GM19468 (cell line): ENCODE data around the gene EYA2.

Experiments
- ATAC-seq: cut with Tn5 transposase; IDR thresholded peaks from one replicate; pipeline ENCODE4 v1.9.1; 2021; ENCODE audit warnings: mild to moderate bottlenecking, moderate library complexity, moderate number of reproducible peaks; ENCODE audit not compliant: unreplicated experiment; ENCODE audit errors: extremely low read depth

The EYA2 gene

DNA sequence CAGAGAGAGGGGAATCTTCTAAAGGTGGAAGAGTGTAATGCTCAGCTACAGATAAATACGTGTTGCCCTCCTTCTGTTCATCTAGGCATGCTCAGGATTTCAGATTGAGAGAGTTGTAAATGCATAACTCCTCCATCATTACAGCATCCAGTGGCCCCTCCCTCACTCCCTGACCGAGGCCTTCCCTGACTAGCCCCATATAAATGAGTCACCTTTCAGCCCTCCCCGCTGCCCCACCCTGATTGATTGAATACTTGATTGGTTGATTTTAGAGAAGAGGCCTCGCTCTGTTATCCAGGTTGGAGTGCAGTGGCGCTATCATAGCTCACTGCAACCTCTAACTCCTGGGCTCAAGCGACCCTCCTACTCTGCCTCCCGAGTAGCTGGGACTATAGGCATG, 193.7 kb downstream of the EYA2 start:
- ATAC-seq, result no peak

DNA sequence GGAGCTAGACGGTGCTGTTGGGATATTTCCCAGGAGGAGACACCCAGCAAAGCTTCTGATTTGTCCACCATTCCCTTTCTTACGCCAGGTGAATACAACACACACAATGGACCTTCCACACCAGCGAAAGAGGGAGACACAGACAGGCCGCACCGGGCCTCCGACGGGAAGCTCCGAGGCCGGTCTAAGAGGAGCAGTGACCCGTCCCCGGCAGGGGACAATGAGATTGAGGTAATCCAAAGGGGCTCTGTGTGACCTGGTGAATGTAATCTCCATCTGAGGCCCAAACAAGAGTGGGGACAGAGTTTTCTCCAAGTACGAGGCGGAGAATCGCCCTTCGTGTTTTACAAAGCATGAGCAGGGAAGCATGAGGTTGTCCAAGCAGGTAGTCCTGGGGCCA, 194.5 kb downstream of the EYA2 start:
- ATAC-seq, result no peak

DNA sequence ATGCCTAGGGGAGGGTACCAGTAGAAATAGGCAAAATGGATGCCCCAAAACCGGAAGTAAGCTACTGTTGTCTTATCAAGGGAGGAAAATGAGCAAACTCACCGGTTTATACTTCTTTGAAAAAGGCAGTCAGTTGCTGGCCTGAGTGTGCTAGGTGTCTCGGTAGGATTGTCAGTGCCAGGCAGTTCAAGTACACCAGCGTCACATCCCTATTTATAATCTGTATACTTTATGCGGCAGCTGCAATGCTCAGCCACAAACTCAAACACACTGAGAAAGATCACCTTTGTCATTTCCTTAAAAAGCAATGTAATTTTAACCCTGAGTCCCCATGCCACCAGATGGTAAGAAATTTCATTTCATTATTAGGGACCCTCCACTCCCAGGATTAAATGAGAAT, 196.2 kb downstream of the EYA2 start:
- no peak for ATAC-seq

DNA sequence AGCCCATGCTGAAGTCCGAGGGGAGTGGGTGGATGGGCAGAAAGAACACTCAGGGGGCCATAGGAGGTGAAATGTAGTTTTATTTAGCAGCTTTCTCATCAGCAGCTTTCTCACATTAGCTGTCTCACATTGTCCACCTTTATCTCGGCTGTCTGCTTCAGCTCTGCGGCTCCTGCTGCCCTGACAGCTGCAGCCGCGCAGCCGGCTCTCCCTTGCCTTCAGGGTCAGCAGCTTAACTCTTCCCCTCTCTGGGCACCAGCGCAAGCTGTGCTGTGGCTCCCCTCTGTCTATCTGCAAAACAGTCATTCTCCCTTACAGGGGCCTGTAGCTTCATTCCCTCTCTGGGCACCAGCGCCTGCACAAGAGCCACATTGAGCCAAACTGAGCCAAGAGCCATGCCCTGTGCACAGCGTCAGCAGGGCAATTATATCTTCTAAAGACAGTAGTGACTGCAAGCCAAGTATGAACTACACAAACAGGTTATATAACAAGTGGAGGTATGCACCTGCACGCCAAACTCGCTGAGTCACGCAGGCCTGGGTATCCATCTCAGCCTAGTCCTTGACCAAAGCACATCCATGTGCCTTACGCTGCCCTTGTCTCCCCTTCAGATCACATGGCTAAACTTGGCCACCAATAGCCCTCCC, 198.8 kb downstream of the EYA2 start:
- no peak for ATAC-seq

DNA sequence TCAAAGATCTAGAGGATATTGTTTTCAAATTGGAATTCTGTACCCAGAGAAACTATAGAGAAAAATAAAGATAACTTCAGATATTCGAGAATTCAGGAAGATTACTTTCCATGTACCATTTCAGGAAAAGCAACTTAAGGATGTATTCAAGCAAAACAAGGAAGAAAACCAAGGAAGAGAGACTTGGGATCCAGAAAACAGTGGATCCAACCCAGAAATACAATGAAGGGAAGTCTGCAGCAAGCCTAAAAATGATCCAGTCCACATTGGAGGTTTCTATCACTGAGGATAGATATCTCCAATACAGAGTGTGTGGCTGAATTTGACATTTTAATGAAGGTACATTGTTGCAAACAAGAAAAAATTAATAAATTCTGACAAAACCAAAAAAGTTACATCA, 201.0 kb downstream of the EYA2 start:
- no peak for ATAC-seq

DNA sequence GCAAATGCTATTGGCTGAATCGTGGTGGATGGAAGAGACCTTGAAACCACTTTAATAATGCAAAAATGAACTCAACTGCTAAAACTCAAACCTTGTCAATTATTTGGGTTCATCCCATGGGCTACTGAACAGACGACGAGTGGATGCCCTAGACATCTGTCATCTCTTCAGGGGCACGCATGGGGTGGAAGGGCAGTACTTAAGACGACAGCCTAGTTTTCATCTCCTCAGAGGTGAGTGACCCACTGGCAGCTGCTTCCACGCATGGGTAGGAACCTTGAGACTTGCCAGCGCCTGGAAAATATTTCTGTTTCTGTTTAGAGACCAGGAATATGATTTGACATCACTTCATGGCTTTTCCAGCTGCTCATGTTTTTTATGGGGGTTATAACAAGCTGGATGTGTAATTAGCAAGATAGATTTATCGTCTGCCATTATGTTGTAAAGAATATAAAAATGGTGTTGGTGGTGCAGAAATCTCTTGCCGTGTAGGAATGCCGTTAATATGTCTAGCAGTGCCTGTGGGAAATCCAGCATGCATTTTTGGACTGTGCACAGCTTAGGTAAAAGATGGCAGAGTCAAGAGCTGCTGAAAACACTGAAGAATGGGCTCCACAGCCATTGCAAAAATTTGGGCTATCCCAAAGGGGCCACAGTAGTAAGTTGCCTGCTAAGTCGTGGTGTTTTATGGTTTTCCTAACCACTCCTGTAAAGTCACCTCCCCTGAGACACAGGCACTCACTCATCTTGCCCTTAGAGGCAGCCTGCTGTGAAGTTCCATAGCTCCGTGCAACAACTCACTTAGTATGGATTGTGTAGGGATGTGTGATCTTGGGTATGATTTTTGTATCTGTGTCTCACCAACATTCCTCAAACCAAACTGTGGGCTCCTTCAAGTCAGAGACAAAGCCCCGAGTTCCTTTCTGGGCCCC, 203.3 kb downstream of the EYA2 start:
- no peak for ATAC-seq

DNA sequence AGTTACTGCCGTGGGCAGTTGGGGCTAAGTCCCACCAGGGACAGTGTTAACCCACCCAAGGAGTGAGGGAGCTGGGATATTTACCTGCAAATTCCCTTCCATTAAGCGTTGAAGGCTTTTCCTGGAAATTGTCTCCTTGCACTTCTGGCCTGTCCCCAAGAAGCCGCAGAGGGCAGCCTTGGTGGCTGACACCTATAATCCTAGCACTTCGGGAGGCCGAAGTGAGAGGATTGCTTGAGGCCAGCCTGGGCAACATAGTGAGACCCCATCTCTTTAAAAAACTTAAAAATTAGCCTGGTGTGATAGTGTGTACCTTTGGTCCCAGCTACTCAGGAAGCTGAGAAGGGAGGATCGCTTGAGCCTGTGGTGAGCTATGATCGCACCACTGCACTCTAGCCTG, 204.4 kb downstream of the EYA2 start:
- ATAC-seq, result no peak

DNA sequence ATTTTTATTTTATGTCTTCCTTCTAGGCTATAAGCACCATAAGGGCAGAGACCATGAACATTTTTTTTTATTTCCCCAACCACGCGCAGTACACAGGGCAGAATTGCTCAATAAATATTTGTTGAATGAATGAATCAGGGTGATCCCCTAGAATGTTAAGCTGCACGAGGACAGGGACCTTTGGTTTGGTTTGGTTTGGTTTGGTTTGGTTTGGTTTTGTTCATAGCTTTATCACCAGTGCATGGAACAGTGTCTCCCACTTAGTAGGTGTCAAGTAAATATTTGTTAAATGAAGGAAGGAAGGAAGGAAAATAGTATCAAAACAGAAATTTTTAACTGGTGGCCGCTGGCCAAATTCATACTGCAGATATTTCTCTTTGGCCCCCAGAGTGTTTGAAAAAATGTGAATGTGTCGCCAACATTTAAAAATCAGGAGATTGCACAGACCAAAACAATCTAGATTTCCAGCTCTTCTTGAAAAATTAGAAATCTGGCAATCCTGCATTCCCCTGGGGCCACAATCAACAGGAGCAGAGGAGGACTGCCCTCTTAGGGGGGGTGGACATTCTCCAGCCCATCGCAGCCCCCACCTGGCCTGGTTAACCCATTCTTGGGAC, 205.3 kb downstream of the EYA2 start:
- ATAC-seq, result no peak

DNA sequence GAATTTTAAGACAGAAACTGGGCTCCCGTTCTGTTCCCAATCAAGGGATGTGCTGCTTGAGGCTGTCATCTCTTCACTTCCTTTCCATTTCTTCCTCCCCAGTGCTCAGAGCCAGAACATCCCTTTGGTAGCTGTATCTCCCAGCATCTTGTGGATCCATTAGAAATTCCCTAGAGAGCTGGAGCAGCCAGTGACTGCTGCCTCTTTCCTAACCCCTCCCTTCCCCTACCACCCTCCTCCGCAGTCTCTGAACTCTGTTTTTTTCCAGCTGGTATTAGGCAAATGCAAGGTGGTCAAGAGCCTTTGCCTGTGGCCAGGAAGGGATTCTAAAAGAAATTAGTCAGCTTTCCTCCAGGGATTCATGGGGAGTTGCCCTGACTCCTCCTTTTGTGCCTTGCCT, 208.0 kb downstream of the EYA2 start:
- no peak for ATAC-seq

DNA sequence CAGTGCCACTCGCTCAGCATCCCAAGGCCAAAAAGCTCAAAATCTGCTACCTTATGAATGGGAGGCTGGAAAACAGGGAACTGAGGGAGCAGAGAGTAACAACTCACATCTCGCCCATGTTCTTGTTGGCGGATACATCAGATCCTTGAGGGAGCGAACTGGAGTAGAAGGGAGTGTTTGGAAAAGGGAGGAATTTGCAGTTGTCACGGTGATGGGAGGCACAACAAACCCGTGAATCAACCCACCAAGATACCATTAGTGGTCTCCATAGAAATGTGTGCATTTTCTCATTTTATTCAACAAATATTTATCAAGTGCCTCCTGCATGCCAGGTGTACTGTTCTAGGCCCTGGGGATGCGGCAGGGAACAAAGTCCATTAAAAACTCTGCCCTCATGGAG, 212.1 kb downstream of the EYA2 start:
- no peak for ATAC-seq

DNA sequence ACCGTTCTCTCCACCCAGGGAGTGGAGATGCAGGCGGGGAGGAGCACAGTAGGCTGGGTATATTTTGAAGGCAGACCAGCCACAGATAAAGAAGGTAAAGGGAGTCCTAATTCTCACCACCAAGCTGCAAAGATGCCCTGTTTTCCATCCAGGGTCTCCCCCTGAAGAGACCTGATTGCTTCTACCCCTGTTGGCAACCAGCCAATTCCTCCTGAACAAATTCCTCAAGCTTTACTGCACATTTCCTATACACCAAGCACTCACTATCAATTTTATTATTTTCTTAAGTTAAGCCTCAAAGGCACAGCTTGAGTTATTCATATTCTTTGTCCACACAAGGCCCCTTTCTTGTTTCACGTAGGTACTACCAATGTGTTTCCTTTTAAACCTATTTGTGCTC, 214.4 kb downstream of the EYA2 start:
- ATAC-seq, result no peak

DNA sequence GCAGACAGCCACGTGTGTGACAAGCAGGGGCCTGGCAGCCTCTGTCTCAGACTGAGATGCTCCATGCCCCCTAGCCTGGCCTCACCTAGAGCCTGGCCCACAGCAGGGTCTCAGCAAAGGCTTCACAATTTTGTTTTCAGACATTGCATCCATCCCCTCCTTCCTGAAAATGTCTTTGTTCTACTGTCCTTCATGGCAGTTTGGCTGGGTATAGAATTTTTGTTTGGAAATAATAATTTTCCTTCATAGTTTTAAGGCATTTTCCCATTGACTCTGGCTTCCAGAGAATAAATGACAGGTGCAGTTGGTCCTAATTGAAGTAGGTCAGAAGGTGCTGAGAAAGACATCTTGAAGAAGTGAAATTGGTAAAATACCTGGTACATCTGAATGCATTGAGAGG, 216.2 kb downstream of the EYA2 start:
- ATAC-seq, result no peak

DNA sequence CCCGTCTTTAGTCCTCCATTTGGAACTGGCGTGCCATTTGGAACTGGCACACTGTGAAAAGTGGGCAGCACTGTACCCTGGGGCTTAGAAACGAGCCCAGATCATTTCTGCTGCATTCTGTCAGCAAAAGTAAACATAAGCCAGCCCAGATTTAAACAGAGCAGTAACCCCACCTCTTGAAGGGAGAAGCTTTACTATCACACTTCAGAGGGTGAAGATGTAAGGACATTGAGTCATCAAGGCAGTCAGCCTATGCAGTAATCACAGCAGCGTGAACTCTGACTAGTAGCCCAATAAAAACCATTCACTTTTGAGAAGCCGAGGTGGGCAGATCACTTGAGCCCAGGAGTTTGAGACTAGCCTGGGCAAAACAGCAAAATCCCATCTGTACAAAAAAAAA, 216.9 kb downstream of the EYA2 start:
- no peak for ATAC-seq

DNA sequence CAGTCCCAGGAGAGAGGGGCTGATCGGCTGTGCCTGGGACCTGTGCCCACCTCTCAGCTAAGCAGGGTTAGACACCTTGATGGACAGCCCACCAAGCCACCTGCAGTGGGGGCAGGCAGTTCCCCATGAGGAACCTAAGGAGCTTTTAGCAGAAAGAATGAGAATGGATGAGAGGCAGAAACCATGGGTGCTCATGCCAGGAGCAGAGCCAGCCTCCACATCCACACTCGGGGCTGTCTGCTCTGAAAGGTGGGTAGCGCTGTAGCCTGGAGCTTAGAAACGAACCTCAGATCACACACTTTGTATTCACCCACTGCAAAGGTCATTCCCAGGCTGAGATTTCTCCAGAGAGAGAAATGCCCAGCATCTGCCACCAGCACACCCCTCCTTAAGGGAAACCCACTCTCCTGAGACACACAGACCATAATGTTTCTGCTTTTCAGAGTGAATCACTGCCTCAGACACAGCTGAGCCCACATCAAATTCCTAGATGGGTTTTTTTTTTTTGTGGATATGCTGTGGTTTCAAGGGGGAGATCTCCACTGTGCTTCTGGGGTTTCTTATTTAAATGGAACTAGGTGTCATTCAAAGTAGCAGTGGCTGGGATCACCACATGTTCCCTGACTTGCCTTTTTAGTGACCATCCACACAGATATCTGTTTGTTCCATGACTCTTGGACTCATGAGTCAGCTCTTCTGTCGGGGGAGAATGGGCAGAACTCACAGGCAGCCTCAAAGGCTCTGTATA, 218.9 kb downstream of the EYA2 start:
- no peak for ATAC-seq

DNA sequence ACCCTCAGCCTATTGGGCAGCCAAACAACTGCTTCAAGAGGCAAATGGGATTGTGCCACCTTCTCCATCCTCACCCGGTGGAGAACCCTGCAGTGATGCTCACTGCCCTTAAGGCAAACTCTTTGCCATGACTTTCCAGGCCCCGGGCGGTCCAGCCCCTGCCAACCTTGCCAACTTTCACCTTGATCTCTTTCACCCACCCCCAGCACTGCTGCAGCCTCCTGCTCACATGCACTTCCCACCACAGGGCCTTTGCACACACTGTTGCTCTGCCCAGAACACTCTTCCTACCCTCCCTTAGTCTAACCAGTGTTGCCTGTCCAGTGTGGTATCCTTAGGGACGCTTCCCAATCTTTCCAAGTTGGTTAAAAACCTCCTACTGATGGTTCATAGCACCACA, 221.1 kb downstream of the EYA2 start:
- ATAC-seq, result no peak

DNA sequence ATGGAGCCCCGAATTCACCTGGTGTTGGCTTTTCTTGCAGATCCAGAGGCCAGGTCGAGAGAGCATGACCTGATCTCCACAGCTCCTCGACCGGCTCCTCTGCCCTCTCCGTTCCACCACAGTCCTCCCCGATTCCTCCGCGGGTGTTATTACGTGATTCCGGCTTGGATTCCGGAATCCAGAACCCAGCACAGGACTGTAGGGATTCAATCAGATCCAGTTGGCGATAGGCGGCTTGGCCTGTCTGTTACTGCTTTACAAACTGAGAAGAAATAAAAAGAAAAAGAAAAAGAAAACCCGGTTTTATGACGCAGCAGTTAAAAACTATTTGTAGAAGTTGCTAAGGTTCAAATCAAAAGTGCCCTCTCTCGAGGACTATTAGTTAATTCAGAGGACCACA, 222.7 kb downstream of the EYA2 start:
- no peak for ATAC-seq

DNA sequence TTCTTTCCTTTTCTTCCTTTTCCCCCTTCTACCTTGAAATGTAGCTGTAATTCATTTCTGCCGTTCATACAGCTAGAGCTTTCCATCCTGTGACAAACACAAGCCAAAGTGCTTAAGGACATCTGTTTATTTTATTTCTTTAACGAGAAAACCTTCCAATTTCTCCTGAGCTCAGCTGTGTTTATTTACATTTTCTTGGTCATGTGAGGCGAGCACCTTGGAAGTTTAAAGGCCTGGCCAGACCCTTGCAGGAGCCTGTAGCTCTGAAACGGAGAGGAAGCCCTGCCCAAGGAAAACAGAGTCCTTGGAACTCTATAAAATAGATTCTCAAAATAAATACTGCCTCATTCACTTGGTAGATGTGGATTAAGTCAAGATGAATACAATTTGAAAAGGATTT, 223.1 kb downstream of the EYA2 start:
- no peak for ATAC-seq

DNA sequence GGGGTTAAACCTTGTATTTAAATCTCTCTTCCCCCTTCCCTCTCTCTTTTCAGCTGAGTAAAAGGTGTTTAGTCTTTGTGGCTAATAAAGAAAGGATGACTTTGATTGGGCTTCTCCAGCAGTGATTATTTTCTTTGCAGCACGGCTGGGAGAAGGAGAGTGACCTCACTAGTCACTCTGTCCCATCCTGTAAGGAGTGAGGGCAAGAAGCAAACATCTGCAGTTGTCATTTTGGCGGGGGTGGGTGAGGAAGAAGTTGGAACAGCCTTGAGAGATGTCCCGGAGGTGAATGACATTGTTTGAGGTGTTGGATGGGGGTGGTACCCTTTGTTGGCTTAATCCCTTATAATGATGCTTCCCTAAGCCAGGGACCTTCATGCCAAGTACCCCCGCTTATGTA, 223.6 kb downstream of the EYA2 start:
- no peak for ATAC-seq

DNA sequence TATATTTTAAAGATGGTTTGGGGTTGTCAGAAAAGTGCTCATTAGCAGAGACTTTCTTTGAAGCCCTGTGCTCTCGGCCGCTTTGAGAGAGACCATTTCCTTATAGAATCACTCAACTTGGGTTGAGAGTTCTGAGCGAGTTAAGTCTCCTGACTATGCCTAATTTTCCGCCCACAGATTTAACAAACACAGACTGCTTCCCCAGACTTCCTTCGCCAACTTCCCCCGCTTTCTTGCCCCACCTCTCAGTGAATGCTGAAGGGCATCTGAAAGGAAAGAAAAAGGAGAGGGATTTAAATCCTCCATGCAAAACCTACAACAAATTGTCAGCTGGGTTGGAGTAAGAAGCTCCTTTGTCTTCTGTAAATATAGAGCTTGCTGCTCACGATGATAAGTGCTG, 224.0 kb downstream of the EYA2 start:
- ATAC-seq, result no peak

DNA sequence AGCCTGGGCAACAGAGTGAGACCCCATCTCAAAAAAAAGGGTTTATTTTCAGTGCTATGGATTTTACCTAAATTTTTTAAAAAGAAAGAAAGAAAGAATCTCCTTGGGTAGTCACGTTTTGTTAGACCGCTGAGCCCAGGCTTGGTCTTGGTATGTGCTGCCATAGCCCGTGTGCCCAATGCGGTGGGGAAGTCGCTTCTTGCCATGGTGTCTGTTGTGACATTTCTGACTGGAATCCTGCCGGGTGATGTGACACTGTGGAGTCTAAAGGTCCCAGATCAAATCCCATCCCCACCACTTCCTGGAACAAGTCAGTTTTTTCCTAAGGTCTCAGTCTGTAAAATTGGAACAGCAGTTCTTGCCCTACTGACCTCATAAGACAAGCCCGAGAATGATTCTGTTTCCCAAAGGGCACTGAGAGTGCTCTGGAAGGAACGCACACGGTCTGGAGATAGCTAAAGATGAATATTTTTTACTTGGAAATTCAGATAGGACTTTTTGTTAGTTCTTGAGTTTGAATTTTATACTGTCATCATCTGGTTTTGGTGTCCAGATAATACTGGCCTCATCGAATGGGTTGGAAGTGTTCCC, 225.8 kb downstream of the EYA2 start:
- no peak for ATAC-seq
